GM21786 (cell line): ENCODE data around the gene ZSCAN31.
A peak's percentile ranks its signal among the peaks of the same experiment; 100 is the strongest.

Source experiments
- ATAC-seq: cut with Tn5 transposase; IDR thresholded peaks from one replicate; pipeline ENCODE4 v1.9.1; 2021; ENCODE audit not compliant: unreplicated experiment

ZSCAN31 gene

DNA sequence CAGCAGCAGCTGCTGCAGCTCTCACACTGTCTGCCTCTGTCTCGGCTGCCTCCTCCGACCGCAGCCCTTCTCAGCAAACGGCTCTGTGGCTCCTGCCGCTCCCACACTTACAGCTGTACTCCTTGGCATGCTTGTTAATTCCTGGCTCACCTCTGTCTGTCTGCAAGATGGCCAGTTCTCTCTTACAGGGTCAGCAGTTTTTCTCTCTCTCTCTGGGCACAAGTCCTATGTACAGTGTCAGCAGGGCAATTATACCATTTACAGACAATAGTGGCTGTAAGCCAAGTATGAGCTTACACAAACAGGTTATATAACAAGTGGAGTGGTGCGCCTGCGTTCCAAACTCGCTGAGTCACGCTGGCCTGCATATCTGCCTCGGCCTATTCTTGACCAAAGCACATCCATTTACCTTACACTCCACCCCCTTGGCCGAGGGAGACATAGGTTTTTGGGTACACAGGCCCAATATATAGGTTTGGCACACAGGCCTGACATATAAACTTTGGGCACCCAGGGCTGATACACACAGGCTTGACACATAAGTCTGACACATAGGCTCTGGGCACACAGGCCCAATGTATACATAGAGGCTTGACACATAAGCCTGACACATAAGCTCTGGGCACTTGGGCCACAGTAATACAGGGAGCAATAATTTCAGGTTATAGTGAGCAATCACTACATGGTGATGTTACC is 18.2 kb upstream of the ZSCAN31 start:
- ATAC-seq, result no peak

DNA sequence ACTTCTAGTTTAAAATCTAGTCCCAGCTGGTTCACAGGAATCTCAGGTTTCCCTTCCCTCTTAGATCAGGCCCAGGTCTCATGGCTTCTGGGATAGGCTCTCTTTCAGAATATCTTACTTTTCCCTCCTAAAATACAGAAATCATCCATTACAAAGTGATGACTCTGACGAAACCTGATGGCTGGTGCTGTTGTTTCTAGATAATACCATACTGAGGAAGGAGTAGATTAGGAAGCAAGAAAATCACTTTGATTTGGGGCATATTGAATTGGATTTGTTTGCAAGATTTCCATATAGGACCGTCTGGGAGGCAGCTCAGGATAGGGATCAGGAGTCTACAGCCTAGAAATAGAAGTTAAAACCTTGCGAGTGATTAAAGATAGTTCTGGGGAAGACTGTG is 17.4 kb upstream of the ZSCAN31 start:
- ATAC-seq, result no peak

DNA sequence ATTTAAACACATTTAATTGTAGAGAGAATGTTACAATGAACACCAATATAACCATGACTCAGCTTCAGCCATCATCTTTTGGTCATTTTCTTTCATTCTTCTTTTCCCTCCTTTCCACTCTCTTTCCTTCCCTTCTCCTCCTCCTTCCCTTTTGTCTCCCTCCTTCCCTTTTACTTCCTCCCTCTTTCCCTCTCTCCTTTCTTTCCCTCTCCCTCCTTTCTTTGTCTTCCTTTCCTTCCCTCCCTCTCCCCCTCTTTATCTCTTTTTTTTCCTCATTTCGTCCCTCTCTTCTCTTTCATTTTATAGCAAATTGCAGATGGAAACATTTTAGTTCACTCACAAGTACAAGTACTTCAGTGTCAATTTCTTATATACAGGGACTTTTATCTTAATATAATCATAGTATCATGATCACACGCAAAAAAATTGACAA is 15.6 kb upstream of the ZSCAN31 start:
- ATAC-seq, result no peak

DNA sequence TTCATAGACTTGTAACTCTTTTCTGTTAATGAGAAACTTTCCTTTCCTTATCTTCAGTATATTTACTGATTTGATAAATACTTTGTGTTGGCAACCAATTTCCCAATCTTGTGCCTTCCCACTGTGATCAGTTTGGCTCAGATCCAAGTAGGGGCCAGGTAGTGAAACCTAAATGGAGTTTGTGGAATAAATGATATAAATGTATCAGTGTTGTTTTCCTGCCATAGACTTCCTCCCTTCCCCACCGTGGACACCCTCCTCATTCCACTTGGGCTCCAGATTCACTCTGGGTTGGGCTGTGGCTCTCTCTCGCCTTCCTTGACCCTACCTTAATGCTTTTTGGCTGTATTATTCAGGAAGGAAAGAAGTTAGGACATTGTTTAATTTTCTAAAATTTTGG is 15.1 kb upstream of the ZSCAN31 start:
- ATAC-seq, result no peak

DNA sequence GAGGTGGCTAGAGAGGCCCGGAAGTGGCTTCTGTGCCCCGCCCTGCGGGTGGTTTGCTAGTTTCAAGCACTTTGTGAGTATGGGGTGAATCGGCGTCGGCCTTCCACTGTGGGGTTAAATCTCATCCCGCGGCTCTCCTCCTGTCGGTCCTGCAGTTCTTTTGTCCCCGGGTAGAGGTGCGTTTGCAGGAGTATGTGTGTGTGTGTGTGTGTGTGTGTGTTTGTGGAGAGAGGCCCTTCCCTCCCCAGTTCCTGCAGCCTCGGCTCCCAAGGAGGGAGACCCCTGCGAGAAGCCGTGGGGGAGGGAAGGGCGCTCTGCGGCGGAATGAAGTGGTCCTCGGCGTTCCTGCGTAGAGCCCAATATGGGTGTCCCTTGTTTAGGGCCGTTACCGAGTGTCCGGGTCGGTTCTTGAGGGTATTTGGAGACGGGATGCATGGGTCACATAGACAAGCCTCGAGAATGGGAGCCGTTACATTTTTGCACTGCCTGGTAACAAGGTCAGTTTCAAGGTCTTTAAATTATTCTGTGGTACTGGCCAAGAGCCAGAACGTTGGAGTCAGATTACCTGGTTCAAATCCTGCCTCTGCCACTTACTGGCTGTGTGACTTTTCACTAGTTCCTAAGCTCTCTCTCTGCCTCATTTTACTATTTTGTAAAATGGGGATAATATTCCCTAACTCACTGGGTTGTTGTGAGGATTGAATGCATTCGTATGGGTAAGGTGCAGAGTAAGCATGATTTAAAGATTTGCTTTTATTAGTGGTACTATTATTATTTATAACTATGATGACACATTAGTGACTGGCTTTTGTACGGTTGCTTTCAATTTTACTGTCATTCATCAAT is 14.2 kb upstream of the ZSCAN31 start, which contains the start of gene ZKSCAN3:
Gene ZKSCAN3 (plus strand): TSS at position 56 of the 846 bp plus-strand sequence. CDS start 9,640 bp downstream, outside the sequence.
- peak; percentile 98 for ATAC-seq

DNA sequence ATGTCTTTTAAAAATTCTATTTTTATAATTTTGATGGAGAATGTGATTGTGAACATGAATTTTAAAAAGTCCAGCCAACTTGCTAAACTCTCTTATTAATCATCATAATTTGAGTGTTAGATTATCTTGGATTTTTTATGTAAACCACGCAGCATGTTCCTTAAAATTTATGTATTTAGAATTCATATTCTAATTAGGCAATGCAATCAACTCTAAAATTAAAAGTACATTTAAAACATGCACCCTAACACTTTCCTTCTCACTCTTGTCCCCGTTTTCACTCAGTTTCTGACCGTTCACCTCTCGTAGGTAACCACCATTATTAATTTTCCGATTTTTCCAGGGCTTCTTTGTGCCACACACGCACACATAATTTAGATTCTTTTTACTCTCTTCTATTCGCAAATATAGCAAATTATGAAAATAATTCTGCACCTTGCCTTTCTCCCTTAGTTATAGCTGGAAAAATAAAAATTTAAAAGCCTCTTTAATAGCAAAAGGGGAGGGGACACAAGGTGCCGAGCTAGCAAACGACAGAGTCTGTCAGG is 13.5 kb upstream of the ZSCAN31 start:
- no peak for ATAC-seq

DNA sequence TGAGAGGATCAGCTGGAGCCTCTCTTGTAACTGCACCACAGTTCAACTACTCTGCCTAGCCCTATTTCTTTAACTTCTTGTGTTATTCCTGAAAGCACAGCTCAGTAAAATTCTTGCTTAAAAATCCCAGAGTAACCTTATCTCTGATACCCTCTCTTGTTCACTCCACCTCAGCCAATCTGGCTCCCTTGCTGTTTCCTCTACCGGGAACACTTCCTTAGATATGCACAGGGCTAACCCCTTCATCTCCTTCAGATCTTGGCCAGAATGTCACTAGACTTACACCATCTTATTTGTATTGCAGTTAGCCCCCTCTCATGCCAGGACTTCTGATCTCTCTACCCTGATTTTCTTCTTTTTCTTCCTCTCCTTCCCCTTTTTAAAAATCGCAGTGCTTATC is 11.2 kb upstream of the ZSCAN31 start:
- ATAC-seq, result no peak

DNA sequence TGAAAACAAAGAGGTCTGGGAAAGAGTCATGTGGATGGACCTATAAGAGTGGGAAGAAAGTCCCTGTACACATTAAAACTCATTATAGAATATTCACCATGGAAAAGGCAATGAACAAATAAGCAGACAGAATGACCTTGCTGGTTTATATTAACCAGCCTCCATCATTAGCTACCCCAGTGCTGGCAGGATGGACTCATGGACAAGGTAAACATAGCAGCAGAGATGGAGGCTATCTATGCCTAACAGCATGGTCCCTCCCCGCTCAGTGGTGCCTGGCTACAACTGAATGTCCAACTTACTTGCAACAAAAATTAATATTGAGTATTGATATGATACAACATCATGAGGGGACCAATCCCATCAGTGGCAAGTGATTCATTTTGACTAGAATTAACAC is 9.3 kb upstream of the ZSCAN31 start:
- no peak for ATAC-seq

DNA sequence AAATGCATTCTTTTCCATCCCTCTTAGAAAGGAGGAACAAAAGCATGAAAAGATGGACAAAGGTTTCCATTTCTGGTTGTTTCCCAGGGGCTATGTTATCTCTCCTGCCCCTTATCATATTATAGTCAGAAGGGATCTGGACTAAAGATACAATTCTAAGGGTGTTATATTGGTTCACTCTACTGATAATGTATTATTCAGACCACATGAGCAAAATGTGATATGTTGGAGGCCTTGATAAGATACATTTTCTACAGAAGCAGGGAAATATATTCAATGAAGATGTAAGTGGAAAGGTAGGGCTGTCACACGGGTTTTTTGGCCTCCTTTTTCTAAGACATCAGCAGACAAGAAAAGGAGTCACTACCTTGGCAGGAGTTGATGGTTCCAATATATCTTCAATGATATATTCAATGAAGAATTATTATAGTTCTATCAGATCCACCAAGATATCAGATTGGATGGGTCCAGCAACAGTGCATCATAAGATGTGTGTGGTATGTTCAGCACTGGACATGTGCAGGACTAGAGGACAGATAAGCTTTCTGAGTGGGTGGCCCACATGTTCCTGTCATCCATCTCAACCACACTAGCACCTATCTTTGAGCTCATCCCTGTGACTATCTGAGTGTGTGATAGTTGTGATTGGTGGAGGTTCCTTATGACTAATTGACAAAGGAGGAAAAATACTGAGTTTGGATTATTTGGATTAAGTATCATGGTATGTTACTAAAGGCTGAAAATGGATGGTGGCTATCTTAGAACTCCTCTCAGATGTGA is 8.1 kb upstream of the ZSCAN31 start:
- ATAC-seq, result no peak

DNA sequence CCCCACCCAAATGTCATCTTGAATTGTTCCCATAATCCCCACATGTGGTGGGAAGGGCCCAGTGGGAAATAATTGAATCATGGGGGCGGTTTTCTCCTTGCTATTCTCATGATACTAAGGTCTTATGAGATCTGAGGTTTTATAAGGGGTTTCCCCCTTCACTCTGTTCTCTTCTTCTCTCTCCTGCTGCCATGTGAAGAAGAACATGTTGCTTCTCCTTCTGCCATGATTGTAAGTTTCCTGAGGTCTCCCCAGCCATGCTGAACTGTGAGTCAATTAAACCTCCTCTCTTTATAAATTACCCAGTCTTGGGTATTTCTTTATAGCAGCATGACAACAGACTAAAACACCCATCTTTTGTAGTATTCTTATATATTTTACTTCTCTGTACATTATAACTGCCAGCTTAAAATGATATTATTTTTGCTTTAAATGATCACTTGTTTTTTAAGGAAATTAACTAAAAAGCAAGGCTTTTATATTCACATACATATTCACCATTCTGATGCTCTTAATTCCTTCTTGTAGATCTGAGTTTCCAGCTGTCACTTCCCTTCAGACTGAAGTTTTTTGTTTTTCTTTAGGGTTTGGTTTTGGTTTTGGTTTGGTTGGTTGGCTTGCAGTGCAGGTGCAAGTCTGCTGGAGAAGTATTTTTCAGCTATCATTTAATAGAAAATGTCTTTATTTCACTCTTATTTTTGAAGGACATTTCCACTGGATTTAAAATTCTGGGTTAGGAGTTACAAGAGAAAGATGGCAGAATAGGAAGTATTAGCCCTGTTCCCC is 4.6 kb upstream of the ZSCAN31 start:
- no peak for ATAC-seq

DNA sequence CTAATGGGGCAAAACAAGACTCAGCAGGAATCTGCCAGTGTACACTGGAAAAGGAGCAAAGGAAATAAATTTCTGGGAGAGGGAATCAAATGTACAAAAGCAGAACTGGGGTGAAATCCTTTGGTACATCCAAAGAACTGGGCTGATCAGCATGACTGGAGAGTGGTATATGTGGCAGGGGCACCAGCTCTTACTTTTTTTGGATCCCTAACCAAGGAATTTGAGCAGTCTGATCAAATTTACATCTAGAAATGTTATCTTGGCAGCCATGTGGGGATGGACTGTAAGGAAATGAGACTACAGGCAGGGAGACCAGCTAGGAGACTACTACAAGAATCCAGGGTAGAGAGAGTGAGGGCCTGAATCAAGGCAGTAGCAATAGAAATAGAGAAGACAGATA is 1.2 kb upstream of the ZSCAN31 start:
- ATAC-seq, result no peak

DNA sequence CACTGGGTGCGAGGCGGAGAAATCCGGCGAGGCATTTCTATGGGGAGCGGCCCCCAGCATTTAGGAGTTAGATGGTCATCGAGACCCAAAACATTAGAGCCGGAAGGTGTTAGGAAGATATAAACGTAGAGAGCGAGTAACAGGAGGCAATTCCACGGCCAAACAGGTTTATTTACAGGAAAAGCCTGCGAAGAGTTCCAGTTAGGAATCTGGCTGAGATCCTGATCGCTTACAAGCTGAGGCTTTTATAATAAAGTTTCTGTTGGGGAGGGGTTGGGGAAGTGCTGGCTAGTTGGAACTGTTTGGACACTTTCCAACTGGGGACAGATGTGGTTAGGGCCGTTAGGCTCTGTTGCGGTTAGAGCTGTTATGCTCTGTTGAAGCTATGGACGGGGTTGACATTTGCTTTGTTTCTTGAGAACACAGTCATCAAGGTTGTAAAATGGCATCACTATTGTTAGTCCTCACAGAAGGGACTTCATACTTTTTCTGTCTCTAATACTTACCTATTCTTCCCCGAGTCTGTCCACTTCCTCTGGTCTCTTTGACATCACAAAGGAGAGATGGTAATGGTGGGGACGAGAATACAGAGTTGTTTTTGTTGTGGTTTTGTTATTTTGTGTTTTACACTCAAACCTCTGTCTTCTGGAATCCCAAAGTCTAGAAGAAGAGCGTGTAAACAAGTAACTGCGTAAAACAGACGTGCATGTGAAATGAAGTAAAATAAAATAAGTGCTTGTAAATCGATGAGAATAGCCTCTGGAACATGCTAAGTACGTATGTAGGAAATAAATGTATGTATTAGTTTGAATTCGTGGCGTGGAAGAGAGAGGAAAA is 554 bp upstream of the ZSCAN31 start:
- peak; percentile 53 for ATAC-seq

DNA sequence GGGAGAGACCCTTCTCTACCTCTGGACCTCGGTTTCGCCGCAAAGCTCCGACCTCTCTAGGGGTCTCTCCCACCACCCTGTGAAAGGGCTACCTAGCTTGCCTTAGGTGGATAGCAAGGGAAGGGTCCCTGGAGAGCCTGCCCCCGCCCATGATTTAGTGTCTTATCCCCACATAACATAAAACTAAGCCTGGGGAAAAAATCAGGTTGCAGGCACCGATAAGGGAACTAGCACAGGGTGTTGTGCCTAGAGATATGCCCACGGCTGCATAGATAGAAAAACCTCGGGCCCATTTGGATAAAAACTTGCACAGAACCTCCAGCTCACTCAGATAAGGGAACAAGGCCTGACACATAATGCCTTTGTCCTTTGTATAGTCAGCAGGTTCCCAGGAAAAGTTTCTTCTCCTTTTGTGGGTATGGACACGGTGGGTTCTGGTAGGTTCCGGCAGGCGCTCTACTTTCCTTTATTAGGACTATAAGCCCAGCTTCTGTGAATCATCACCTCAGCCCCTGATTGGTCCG is 846 bp downstream of the ZSCAN31 start:
- no peak for ATAC-seq

DNA sequence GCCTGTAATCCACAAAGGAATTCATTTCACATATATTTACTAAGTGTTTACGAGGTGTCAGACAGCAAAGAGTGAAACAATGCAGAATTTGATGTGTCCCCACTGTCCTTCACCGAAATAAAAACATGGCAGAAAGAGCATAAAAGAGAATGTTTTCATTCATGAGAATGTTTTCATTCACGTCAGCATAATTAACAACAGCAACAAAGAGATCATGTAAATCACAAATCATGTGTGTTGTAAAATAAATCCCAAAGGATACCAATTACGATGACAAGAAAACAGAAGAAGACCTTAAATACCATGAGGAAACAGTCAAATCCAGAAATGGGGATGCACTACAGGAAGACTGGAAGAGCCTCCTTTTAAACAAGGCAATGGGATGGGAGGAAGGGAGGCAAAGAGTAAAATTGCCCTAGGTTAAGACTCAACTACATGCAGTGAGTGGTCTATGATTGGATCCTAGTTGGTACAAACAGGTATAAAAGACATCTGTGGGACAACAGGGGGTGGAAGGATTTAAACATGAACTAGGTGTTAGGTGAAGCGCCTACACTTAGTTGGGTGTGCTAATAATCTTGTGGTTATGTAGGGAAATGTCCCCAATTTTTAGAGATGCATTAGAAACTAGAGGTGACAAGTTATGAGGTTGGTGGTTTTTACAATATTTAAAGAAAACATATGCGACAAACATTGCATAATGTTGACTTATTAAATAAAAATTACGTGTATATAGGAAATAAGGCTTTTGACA is 1.5 kb downstream of the ZSCAN31 start:
- no peak for ATAC-seq

DNA sequence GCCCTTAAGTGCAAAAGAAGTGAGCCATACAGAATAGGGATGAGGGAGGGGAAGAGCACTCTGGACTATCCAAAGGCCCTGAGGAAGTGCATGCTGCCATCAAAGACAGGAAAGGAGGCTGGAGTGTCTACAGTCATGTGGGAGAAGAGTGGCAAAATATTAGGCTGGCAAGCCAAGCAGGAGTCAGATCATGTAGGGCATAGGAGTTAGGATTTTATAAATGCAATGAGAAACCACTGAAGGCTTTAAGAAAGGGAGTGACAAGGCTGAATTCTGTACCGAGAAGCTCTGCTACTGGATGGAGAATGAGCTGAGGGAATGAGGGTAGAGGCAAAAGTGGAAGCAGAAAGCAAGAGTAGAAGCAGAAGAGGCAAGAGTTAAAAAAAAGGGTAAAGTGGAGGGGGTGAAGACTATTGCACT is 2.3 kb downstream of the ZSCAN31 start:
- no peak for ATAC-seq

DNA sequence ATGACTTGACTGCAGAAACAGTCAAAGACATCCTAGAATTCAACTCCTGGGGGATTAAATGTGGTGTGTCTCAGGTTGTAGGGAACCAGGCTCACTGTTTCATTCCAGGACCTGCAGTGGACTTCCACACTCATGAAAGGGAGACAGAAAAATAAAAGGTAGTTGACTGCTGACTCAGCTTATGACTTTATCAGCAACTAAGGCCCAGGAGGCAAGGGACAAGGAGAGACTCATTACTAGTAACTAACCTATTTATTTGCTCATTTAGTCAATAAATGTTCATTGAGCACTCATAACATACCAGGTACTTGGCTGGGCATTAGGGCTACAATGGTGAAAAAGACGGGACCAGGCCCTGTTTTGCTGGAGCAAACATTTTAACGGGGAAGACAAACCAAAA is 2.9 kb downstream of the ZSCAN31 start:
- ATAC-seq, result no peak

DNA sequence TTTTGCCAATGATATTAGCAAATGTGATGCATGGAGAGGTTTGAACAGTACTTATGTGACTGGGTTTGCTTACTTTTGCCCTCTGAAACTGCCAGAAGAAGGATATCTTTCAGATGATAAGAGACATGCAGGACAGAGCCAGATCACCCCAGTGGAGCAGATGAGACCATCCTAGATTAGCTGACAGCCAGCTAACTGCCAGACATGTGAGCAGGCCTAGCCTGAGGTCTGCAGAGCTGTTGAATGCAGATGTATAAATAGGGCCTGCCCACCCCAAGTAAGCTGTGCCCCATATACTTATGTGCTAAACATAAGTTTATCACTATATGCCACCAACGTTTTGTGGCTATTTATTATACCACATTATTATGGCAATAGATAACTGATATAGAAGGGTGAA is 5.9 kb downstream of the ZSCAN31 start:
- ATAC-seq, result no peak

DNA sequence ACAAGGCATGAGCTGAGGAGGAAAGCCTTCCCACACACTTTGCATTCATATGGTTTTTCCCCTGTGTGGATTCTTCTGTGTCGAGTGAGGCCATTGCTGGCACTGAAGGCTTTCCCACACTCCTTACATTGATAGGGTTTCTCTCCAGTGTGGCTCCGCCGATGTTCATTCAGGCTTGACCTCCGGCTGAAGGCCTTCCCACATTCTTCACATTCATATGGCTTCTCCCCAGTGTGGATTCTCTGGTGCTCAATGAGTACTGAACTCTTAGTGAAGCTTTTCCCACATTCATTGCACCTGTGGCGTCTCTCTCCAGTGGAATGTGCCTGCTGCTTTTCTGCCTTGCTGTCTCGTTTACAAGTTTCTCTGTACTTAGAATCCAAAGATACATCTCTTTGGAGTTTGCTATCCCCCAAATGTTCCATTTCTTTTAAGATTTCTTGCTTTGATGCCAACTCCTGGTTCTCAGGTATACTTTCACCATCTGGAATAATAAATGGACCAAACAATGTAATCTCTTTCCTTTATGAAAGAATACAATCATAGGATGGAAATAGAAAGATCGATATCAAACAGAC is 9.5 kb downstream of the ZSCAN31 start:
- no peak for ATAC-seq
